ENCODE measurements around the gene MTUS2.
A peak's percentile ranks its signal among the peaks of the same experiment; 100 is the strongest.

The MTUS2 gene

GRCh38 chr13:29508130-29508875, 688.2 kb downstream of the MTUS2 start:
- DNase-seq (ENCODE audit: low spot score): peak; percentile 92

DNA sequence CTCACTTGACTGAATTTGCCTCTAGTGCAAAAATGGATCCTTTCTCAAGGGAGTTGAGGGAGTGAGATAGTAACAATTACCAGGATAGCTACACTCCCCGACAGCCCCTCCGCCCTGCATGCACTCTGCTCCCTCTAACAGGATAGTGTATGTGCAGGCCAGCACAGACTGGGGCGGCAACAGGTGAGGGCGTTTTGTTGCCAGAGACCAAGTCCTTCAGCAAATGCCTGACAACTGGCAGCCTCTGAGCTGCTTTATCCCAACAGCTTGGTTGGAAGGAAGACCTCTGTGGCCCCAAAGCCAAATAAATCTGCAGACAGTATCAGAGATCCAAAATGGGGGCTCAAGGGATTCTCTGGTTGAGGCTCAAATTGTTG, 688.7 kb downstream of the MTUS2 start:
- DNase-seq (ENCODE audit: low spot score): no peak

DNA sequence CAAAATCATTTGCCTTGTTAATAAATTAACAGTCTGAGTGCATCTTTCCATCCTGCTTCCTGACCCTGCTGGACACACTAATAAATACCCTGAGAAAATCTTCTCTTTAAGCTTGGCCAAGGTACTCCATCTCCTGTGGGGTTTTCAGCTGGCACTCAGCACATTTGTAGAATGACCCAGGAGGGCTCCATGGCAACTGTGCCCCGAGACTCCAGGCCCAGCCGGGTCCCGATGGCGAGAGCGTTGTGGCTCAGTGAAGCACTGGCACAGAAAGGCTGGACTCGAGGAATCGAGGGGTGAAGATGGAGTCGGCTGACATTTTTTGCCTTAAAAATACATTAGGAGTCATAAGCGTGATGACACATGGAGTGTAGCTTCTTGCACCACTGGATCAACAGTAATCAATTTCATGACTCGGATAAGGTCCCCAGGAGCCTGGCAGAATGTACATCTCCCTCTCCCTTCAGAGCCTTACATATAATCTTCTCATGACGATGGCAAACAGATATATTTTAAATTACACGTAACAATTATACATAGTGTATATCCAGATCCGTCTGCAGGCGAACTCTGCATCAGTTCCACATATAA, 690.0 kb downstream of the MTUS2 start:
- DNase-seq (ENCODE audit: low spot score): no peak

GRCh38 chr13:29510651-29511084, 690.5 kb downstream of the MTUS2 start:
- no peak for DNase-seq (ENCODE audit: low spot score)

DNA sequence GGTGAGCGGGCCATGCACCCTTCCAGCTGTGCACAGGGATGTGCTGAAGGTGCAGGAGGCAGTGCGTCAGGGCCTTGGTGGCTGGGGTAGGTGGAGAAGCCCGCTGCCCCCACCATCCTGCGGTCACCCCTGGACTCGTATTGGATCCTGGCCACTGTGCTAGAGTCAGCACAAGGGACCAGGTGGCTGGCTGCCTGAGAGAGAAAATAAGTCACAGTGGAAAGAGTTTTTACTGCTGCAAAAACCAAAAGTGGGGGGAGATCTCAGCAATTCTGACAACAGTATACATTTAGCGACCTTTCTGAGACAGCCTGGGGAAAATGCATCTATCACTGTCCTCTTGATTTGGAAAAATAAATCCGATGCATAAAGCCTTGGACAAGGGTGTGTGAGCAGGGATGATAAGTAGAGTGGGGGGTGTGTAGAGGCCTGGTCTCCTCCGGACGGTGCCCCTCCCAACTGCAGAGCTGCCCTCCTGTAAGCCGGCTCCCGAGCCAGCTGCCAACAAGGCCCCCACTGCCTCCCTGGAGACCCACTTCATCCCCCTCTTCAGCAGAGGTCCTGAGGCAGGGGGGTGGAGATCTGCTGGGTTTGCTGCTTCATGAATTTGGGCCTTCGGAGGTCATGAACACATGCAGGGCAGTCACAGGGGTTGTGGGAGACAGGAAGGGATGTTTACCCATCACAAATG, 691.1 kb downstream of the MTUS2 start:
- DNase-seq (ENCODE audit: low spot score): no peak

DNA sequence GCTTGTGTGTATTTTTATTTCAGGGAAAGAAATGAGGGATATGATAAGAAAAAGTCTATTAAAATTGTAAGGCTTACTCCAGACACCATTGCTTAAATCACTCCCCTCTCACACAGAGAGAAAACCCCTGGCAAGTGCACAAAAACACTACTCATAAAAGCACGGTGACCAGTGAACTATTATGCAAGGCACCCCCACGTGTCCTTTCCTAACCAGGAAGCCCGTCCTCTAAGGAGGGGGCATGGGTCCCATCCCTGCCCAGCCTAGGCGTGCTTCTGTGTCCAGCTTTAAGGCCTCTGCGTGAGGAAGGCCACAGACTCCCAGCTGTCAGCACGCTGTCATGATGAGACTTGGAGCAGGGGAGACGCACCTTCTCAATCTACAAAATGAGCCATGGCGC, 691.8 kb downstream of the MTUS2 start:
- no peak for DNase-seq (ENCODE audit: low spot score)

DNA sequence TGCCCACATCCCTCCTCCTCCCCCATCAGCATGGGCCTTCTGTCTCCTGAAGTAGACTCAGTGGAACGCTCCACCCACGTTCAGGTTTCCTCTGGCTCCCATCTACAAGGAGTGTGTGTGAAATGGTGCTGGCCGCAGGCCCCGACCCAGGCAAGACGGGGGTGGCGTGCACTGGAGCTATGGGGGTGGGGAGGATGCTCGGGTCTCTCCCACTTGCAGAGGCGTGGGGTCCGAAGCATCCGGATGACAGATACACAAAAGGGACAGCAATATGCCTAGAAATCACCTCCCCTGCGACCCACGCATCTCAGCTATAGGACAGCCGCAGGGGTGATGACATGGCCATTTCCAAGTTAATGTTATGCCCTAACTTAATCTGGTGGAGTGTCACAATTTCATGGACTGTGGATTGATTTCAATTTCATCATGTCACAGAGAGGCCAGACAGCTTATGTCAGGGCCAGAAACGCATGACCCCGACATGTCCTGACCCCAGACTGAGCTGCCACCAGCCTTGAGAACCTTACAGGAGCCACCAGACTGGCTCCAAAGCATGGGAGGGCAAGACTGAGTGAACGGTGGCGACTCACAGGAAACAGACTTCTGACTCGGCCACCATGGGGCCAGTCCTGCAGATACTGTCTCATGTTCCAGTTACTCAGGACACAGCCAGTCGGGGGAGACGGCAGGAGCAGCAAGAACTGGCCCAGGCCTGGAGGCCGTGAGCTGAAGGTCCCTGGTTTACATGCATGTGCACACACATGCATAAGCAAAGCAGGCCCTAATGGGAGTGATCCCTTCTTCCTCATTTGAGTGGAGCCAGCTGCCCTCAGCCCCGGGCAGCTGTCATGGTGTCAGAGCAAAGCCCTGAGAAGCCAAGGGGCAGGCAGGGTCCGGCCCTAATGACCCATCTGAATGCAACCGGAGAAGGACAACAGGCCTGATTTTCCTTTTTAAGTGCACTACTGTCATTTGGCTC, 693.2 kb downstream of the MTUS2 start:
- no peak for DNase-seq (ENCODE audit: low spot score)

GRCh38 chr13:29513981-29514719, 694.0 kb downstream of the MTUS2 start:
- no peak for DNase-seq (ENCODE audit: low spot score)

DNA sequence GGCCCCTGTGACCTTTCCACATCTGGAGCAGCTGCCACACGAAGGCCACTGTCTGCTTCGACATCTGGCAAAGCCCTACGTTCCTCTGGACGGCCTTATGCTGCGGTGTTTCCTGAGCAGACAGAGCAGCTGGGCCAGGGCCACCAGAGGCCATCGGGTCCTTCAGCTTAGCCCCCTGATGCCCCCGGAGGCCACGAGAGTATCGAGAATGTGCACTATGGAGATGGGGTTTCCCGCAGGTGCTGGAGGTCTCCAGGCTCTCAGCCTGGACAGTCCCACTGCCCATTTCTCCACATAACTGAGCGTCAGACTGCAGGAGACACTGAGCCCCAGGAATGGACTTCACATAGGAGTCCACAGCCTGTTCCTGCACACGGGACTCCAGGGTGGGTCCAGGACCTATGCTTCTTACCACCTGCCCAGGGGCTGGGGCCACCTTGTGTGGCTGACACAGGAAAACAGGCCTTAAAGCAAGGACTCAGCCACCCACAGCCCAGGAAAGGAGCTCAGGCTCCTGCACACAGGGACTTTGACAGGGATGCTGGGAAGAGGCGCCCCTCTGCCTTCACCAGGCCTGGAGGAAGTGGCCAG, 694.7 kb downstream of the MTUS2 start:
- no peak for DNase-seq (ENCODE audit: low spot score)

- no peak for DNase-seq (ENCODE audit: low spot score)
Measured at GRCh38 chr13:29515372-29515771, 695.2 kb downstream of the MTUS2 start.

DNA sequence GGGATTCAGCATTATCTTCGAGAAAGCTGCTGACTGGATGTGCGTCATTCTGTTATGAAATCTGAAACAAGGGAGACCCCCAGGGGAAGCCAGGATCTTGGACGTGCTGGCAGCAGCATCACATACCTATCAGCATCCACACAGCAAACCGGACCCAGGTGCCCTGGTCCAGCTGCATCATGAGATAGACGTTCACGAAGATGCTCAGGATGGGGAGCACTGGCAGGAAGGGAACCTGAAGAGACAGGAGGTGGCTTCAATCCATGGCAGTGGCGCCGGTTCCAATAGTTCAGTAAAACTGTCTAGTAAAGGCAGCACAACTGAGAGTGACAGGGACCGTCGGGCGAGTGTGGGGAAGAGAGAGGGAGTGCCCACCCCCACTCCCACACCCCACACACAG, 695.9 kb downstream of the MTUS2 start:
- no peak for DNase-seq (ENCODE audit: low spot score)

- no peak for DNase-seq (ENCODE audit: low spot score)
Measured at GRCh38 chr13:29516880-29517279, 696.7 kb downstream of the MTUS2 start.

DNA sequence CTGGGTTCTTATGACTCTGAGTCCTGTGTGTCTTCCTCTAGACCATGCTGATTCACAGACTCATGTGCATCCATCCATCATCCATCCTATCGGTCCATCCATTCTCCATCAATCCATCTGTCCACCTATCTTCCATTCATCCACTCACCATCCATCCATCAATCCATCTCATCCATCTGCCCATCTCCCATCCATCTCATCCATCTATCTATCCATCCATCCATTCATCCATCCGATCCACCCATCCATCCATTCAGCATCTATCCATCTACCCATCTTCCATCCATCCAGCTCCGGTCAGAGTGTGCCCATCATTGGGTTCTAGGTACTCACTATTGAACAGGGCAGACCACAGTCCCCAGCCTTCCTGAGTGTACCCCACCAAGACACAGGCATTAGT, 699.8 kb downstream of the MTUS2 start:
- DNase-seq (ENCODE audit: low spot score): no peak

GRCh38 chr13:29520671-29521070, 700.5 kb downstream of the MTUS2 start:
- DNase-seq (ENCODE audit: low spot score): no peak

DNA sequence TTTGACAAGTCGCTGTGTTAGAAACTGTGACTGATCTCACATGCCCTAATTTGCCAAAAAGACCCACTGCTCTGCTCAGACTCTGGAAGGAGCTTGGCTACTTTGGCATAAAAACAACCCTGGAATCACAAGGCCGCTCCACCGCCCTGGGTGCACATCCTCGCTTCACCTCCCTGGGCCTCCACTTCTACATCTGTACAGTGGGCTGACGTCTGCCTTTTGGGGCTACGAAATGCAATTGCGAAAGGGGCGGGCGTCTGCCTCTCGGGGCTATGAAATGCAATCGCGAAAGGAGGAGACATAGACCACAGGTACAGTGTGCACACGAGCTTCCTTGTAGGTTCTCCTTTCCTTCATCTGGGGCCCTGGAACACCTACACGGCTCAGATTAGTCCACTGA, 701.2 kb downstream of the MTUS2 start:
- no peak for DNase-seq (ENCODE audit: low spot score)

- no peak for DNase-seq (ENCODE audit: low spot score)
Measured at GRCh38 chr13:29522044-29522685, 702.0 kb downstream of the MTUS2 start.

DNA sequence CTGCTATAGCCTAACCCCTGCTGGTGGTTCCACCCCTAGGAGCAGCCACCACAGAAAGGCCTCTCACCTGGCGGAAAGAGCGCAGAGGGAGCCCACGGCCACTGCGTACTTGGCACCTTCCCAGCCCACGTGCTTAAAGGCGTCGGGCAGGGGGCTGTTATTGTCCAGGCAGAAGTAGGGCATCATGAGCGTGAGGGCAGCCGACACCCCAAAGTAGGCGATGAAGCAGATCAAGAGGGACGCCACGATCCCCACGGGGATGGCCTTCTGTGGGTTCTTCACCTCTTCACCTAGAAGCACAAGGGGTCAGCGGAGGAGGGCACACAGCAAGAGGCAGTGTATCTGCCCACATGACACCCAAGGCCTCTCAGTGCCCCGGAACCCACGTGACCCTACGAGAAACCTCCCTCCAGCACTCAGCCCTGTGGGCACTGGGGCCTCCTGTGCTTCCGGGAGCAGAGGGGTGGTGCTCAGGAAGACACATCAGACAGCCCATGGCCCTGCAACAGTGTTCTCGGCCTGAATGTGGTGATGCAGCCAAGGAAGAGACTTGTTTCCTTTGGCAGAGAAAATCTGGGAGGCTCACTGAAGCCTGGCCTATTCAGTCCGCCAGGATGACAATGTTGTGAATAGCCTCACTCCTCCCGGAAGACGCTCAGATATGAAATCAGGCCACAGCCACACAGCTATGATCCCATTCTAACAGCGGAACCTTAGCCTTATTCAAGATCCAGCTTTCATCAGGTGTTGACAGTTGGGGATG, 703.2 kb downstream of the MTUS2 start:
- no peak for DNase-seq (ENCODE audit: low spot score)

- no peak for DNase-seq (ENCODE audit: low spot score)
Measured at GRCh38 chr13:29524176-29524575, 704.0 kb downstream of the MTUS2 start.

DNA sequence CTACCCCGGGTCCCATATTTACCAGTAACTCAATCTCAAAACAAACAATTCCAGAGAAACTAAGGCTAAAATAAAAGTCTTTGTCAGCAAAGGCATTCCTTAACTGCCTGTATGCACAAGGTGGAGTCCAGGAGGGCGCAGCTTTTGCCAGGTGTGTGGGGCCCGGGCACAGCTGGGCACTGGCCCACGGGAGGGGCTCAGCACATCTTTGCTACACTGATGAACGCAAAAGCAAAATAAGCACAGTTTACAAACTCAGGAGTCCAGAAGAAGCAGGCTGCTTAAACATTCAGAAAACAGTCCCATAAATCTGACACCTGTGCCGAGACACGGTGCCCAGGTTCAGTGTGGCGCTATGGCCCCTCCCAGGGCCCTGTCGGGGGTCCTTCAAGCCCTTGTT, 704.5 kb downstream of the MTUS2 start:
- no peak for DNase-seq (ENCODE audit: low spot score)

DNA sequence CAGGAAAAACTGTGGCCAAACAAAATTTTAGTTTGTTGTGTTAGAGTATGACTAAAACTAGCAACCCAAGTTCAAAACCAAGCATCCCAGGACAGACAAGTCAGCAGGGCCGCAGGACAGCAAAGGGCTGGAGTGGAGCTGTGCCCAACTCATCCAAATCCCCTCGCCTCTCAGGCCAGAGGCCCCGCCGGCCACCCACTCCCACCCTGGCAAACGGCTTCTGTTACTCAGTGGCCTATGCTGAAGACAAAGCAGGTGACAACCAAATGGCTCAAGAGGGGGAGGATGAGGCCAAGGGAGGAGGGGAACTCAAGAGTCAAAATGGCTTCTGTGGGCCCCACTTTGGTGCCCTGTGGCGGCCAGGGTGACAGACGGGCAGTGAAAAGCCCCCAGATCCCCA, 705.6 kb downstream of the MTUS2 start:
- DNase-seq (ENCODE audit: low spot score): no peak
